K562 (cell line): ENCODE results near the gene KIF3B. TPM values are rescaled to one million over a fixed set of nuclear protein-coding genes. Genes with fewer than 3 reads are reported as not detected.

Experiments used
- CAMTA2 ChIP-seq: fragments of 250-450 bp; sonication (Bioruptor Pico); conservative IDR thresholded peaks from 2 replicates; pipeline ENCODE4 v1.5.1; 2022
- CREB5 ChIP-seq: fragments of 250-450 bp; sonication (Bioruptor Pico); IDR thresholded peaks from 2 replicates; pipeline ENCODE4 v1.5.0; 2020; ENCODE audit warnings: mild to moderate bottlenecking
- CTBP1 ChIP-seq: fragments of 450-650 bp; IDR thresholded peaks from 2 replicates; pipeline ENCODE4 v1.6.1; 2016; ENCODE audit warnings: borderline replicate concordance
- ELK3 ChIP-seq: fragments of 450-650 bp; formaldehyde crosslinking; IDR thresholded peaks from 2 replicates; pipeline ENCODE4 v1.4.0; 2020; ENCODE audit warnings: mild to moderate bottlenecking
- FOXJ2 ChIP-seq: fragments of 200-800 bp; sonication (Bioruptor generic); IDR thresholded peaks from 2 replicates; pipeline ENCODE4 v1.6.1; 2016; ENCODE audit warnings: missing genetic modification characterization, missing compliant biosample characterization
- MAZ ChIP-seq, 2 experiments: fragments of 450-650 bp in 1 of 2; sonication (generic) in 1 of 2; formaldehyde crosslinking; IDR thresholded peaks in 1 of 2; conservative IDR thresholded peaks in 1 of 2; 2 replicates each; pipeline versions ENCODE4 v1.4.0 to v1.5.0; 2020; ENCODE audit warnings: mild to moderate bottlenecking in 1 of 2, missing genetic modification reagents in 1 of 2
- MEF2A ChIP-seq: IDR thresholded peaks from 2 replicates; pipeline ENCODE4 v1.6.1; 2011; ENCODE audit warnings: low read depth, mild to moderate bottlenecking, low read length, moderate library complexity; ENCODE audit not compliant: control insufficient read depth
- NFYB ChIP-seq: IDR thresholded peaks from 2 replicates; pipeline ENCODE4 v1.6.1; 2011; ENCODE audit warnings: mild to moderate bottlenecking, moderate library complexity; ENCODE audit not compliant: insufficient read length; ENCODE audit errors: extremely low read depth
- NR4A1 ChIP-seq, 2 experiments: fragments of 250-450 bp in 1 of 2; fragments of 450-650 bp in 1 of 2; sonication (Bioruptor Pico) in 1 of 2; IDR thresholded peaks; 2 replicates each; pipeline versions ENCODE4 v1.4.0 to v1.6.1; 2016 to 2020; ENCODE audit warnings: mild to moderate bottlenecking in 2 of 2, missing compliant biosample characterization in 1 of 2, missing genetic modification characterization in 1 of 2, moderate library complexity in 1 of 2
- PKNOX1 ChIP-seq: fragments of 450-650 bp; IDR thresholded peaks from 2 replicates; pipeline ENCODE4 v1.6.1; 2016
- PML ChIP-seq: IDR thresholded peaks from 2 replicates; pipeline ENCODE4 v1.6.1; 2012; ENCODE audit warnings: low read length, inconsistent platforms
- POLR2B ChIP-seq: fragments of 450-650 bp; IDR thresholded peaks from 2 replicates; pipeline ENCODE4 v1.6.1; 2018; ENCODE audit warnings: low read depth; ENCODE audit not compliant: partially characterized antibody
- PPARD ChIP-seq: fragments of 250-450 bp; sonication (Bioruptor Pico); IDR thresholded peaks from 2 replicates; pipeline ENCODE4 v1.8.0; 2022; ENCODE audit warnings: inconsistent platforms, mild to moderate bottlenecking, moderate library complexity
- RFX1 ChIP-seq: fragments of 450-650 bp; IDR thresholded peaks from 2 replicates; pipeline ENCODE4 v1.6.1; 2016; ENCODE audit warnings: mild to moderate bottlenecking, moderate library complexity
- SRSF9 ChIP-seq: fragments of 200-400 bp; formaldehyde crosslinking; IDR thresholded peaks from 2 replicates; pipeline ENCODE4 v1.6.1; 2017; ENCODE audit warnings: low read depth, low read length, borderline replicate concordance
- ZFP30 ChIP-seq: fragments of 250-450 bp; sonication (Bioruptor Pico); IDR thresholded peaks from 2 replicates; pipeline ENCODE4 v1.8.0; 2022; ENCODE audit warnings: moderate library complexity, mild to moderate bottlenecking, inconsistent platforms, borderline replicate concordance
- ZNF143 ChIP-seq: sonication (generic); formaldehyde crosslinking; IDR thresholded peaks from 2 replicates; pipeline ENCODE4 v1.9.0; 2022; ENCODE audit warnings: mild to moderate bottlenecking, missing genetic modification reagents
- polyA plus RNA-seq, 8 experiments: library from polyadenylated mRNA; depleted of rRNA in 4 of 8; stranded (reverse) in 5 of 8; unstranded in 3 of 8; fragments of >200 nt; fragmentation: Nextera tagmentation in 2 of 8; fragmentation: Illumina TruSeq in 1 of 8; extraction: Ambion mirVana in 2 of 8; extraction: Trizol in 1 of 8; gene quantifications; 2 replicates each; pipeline versions ENCODE4 v1.2.1 to v1.2.3, GENCODE V29; 2011 to 2014; ENCODE audit warnings: inconsistent platforms in 1 of 8, missing spikeins in 1 of 8
- total RNA-seq, 7 experiments: library from RNA; depleted of rRNA in 6 of 7; stranded (reverse); fragments of >200 nt in 6 of 7; fragmentation: Illumina TruSeq in 2 of 7; extraction: Trizol in 2 of 7; gene quantifications; 2 replicates each; pipeline versions ENCODE4 v1.2.1 to v1.2.3, GENCODE V29; 2011 to 2021; ENCODE audit warnings: low replicate concordance in 1 of 7

The KIF3B gene
- total and polyA plus RNA-seq, 9 of the 15 experiments (the other 6 are each of a cell fraction or from before 2014, with no cell fraction given): 2.9 to 12.3 (median 8.6) TPM

GRCh38 chr20:32285621-32286371 is 8.3 kb downstream of the KIF3B start (continued):
- TF ChIP-seq NR4A1 (CRISPR knock-in tag; IDR thresholded peaks at IDR 0.05) (no peak), NR4A1 (tag; IDR thresholded peaks at IDR 0.05) (peak; percentile 52; the same call in 1 of the 2 replicates), PML (peak; percentile 95), ZFP30 (CRISPR knock-in tag) (no peak), ELK3 (CRISPR knock-in tag) (no peak), MEF2A (peak; percentile 73; the same call in 1 of the 2 replicates), MAZ (CRISPR knock-in tag; conservative IDR thresholded peaks at IDR 0.05 in 1 of 2, IDR thresholded peaks at IDR 0.05 in 1 of 2) (peak in 1 of 2 experiments; percentile 67; a peak in 1 of 4 replicates), CREB5 (CRISPR knock-in tag) (no peak), CAMTA2 (no peak), POLR2B (no peak), FOXJ2 (tag) (0 out of 2 replicates have a peak, but pooled peaks have one; percentile 77), PKNOX1 (peak; percentile 93), PPARD (CRISPR knock-in tag) (no peak), RFX1 (0 out of 2 replicates have a peak, but pooled peaks have one; percentile 9), NFYB (no peak), CTBP1 (peak; percentile 100), SRSF9 (no peak), ZNF143 (CRISPR knock-in tag) (no peak)
